ENCODE results near the gene LMNTD1. TPM values are rescaled to one million over a fixed set of nuclear protein-coding genes. Genes with fewer than 3 reads are reported as not detected.

Gene LMNTD1
- total RNA-seq, 1 experiment from 2014 or later: not detected

DNA sequence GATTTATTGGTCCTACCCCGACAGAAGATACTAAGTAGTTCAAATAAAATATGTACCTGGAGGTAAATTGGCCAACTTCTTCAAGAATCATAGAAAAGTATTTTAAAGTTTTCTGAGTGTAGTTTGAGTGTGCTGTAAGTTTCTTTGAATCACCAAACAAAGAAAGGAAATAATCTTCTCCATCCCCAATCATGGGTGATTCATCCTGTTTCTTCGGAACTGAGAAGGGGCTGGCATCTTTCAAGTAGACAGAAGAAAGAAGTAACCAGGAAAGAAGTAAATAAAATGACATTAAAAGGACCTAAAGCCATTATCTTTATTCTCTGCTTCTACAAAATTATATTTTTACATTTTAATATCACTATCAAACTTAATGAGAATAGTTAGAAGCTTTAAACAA, 6.8 kb downstream of the LMNTD1 start:
- Histone ChIP-seq H3K36me3 (ENCODE audit: low read depth) (no peaks in the 10 kb centered on the region), H3K4me2 (no peak overlapping the region), H3K4me3 (no peak overlapping the region), H3F3A (ENCODE audit: insufficient read depth, low read depth) (no peaks in the 10 kb centered on the region), H3K9me2 (ENCODE audit: insufficient read depth) (no peaks in the 10 kb centered on the region), H3K4me1 (replicated peaks; ENCODE audit: insufficient read depth) (no peaks in the 10 kb centered on the region), H3K79me2 (ENCODE audit: low read depth) (no peaks in the 10 kb centered on the region), H3K27ac (no peak overlapping the region), H3K9me3 (ENCODE audit: insufficient read depth, low read depth) (no peaks in the 10 kb centered on the region), H2AFZ (no peak overlapping the region), H3K27me3 (ENCODE audit: insufficient read depth, low read depth) (no peaks in the 10 kb centered on the region), H4K20me1 (ENCODE audit: insufficient read depth) (no peaks in the 10 kb centered on the region)
- CTCF ChIA-PET: no interaction called here
- intact Hi-C loops (cut with micrococcal nuclease; ENCODE audit: unreplicated experiment): no loop called here
- DNase-seq: no peak
- BruUV-seq (replicated peaks): no TSS peak
- POLR2A ChIA-PET (ENCODE audit: unreplicated experiment): no interaction called here
- TF ChIP-seq EZH2 (IDR thresholded peaks at IDR 0.05; ENCODE audit: low read depth): no peak
- TF ChIP-seq, protein P1, sequence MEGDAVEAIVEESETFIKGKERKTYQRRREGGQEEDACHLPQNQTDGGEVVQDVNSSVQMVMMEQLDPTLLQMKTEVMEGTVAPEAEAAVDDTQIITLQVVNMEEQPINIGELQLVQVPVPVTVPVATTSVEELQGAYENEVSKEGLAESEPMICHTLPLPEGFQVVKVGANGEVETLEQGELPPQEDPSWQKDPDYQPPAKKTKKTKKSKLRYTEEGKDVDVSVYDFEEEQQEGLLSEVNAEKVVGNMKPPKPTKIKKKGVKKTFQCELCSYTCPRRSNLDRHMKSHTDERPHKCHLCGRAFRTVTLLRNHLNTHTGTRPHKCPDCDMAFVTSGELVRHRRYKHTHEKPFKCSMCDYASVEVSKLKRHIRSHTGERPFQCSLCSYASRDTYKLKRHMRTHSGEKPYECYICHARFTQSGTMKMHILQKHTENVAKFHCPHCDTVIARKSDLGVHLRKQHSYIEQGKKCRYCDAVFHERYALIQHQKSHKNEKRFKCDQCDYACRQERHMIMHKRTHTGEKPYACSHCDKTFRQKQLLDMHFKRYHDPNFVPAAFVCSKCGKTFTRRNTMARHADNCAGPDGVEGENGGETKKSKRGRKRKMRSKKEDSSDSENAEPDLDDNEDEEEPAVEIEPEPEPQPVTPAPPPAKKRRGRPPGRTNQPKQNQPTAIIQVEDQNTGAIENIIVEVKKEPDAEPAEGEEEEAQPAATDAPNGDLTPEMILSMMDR (conservative IDR thresholded peaks at IDR 0.05): no peak

DNA sequence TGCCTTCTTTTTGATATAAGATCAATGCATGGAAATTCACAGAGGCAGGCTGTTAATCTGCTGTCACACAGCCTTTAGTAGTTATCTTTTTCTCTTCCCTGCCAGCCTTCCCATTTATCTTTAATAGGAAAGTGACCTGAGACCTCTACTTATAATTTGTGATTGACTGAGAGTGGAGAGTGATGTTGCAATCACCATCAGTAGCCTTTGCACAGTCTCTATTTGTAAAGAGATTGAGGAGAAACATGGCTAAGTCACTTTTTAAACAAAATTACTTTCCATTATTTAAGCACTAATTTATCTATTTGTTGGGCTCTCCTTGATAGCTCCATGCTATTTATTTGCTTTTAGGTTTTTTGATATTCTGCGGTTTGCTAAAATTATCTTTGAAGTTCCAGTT, 19.9 kb downstream of the LMNTD1 start:
- DNase-seq: no peak
- CTCF ChIA-PET: interaction anchor here (0.7 kb wide), 1 partner anchor 9 kb away, joined by 4 read pairs; no protein-coding TSS in a partner anchor
- no TSS peak for BruUV-seq (replicated peaks)

DNA sequence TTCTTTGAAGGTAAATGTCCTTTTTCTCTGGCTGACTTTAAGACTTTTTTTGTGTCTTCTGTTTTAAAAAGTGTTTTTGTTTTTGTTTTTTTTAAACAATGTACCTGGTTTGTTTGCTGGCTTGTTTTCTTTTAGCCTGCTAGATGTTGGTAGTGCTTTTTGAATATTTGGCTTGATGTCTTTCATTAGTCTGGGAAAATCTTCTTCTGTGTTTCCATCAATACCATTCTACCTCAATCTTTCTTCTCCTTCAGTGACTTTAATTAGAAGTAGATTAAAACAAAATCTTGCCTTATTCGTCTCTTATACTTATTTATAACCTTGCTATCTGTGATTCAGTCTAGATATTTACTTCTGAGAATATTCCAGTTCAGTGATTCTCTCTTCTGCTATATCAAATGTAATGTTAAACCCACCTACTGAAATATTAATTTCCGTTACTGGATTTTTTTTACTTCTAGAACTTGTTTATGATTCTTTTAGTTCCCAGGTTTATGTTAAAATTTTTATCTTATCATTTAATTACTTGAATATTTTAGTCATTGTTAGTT, 21.5 kb downstream of the LMNTD1 start:
- POLR2A ChIA-PET (ENCODE audit: unreplicated experiment): no interaction called here
- no peak for DNase-seq
- intact Hi-C loops (cut with micrococcal nuclease; ENCODE audit: unreplicated experiment): no loop called here

More for the DNA sequence above, 19.9 kb downstream of the LMNTD1 start:
- intact Hi-C loops (cut with micrococcal nuclease; ENCODE audit: unreplicated experiment): no loop called here
- H3K79me2 ChIP-seq (ENCODE audit: low read depth): no peaks in the 10 kb centered on the region
- no peaks in the 10 kb centered on the region for H3K4me1 ChIP-seq (replicated peaks; ENCODE audit: insufficient read depth)
- H2AFZ ChIP-seq: no peak overlapping the region
- no peaks in the 10 kb centered on the region for H3K9me3 ChIP-seq (ENCODE audit: insufficient read depth, low read depth)
- no peaks in the 10 kb centered on the region for H3K9me2 ChIP-seq (ENCODE audit: insufficient read depth)
- H3F3A ChIP-seq (ENCODE audit: insufficient read depth, low read depth): no peaks in the 10 kb centered on the region
- TF ChIP-seq, protein P1 (conservative IDR thresholded peaks at IDR 0.05): no peak
- TF ChIP-seq EZH2 (IDR thresholded peaks at IDR 0.05; ENCODE audit: low read depth): no peak
- H3K27me3 ChIP-seq (ENCODE audit: insufficient read depth, low read depth): no peaks in the 10 kb centered on the region
- H3K27ac ChIP-seq: no peak overlapping the region
- no peaks in the 10 kb centered on the region for H3K36me3 ChIP-seq (ENCODE audit: low read depth)
- no peak overlapping the region for H3K4me3 ChIP-seq
- H4K20me1 ChIP-seq (ENCODE audit: insufficient read depth): no peaks in the 10 kb centered on the region
- POLR2A ChIA-PET (ENCODE audit: unreplicated experiment): no interaction called here
- H3K4me2 ChIP-seq: no peak overlapping the region

More for the DNA sequence above, 21.5 kb downstream of the LMNTD1 start:
- H3K9me3 ChIP-seq (ENCODE audit: insufficient read depth, low read depth): no peaks in the 10 kb centered on the region
- no peaks in the 10 kb centered on the region for H3K27me3 ChIP-seq (ENCODE audit: insufficient read depth, low read depth)
- no peaks in the 10 kb centered on the region for H4K20me1 ChIP-seq (ENCODE audit: insufficient read depth)
- H3K27ac ChIP-seq: no peak overlapping the region
- no peak overlapping the region for H2AFZ ChIP-seq
- BruUV-seq (replicated peaks): no TSS peak
- no peaks in the 10 kb centered on the region for H3F3A ChIP-seq (ENCODE audit: insufficient read depth, low read depth)
- no peaks in the 10 kb centered on the region for H3K36me3 ChIP-seq (ENCODE audit: low read depth)
- H3K4me1 ChIP-seq (replicated peaks; ENCODE audit: insufficient read depth): no peaks in the 10 kb centered on the region
- no peak overlapping the region for H3K4me3 ChIP-seq
- H3K9me2 ChIP-seq (ENCODE audit: insufficient read depth): no peaks in the 10 kb centered on the region
- no peaks in the 10 kb centered on the region for H3K79me2 ChIP-seq (ENCODE audit: low read depth)
- TF ChIP-seq EZH2 (IDR thresholded peaks at IDR 0.05; ENCODE audit: low read depth): no peak
- TF ChIP-seq, protein P1 (conservative IDR thresholded peaks at IDR 0.05): no peak
- no peak overlapping the region for H3K4me2 ChIP-seq
- CTCF ChIA-PET: no interaction called here

Data from PC-9 (cell line).